HG02884 (cell line): ENCODE data around the gene BLOC1S6.

Experiments used
- ATAC-seq: cut with Tn5 transposase; IDR thresholded peaks from one replicate; pipeline ENCODE4 v1.9.1; 2021; ENCODE audit warnings: mild to moderate bottlenecking, moderate library complexity; ENCODE audit not compliant: unreplicated experiment

The BLOC1S6 gene

GRCh38 chr15:45587863-45588170 lies 638 bp downstream of the BLOC1S6 start:
- ATAC-seq: no peak

GRCh38 chr15:45588219-45588875 lies 1.2 kb downstream of the BLOC1S6 start:
- ATAC-seq: no peak

- no peak for ATAC-seq
Observed at GRCh38 chr15:45589256-45589655, 2.1 kb downstream of the BLOC1S6 start.

- ATAC-seq: no peak
Observed at GRCh38 chr15:45594319-45594718, 7.1 kb downstream of the BLOC1S6 start.

- no peak for ATAC-seq
Observed at GRCh38 chr15:45594835-45595530, 7.8 kb downstream of the BLOC1S6 start.

- ATAC-seq: no peak
Observed at GRCh38 chr15:45603881-45604280, 16.7 kb downstream of the BLOC1S6 start.

GRCh38 chr15:45604326-45604725 lies 17.1 kb downstream of the BLOC1S6 start:
- ATAC-seq: no peak

- ATAC-seq: no peak
Observed at GRCh38 chr15:45606413-45606812, 19.2 kb downstream of the BLOC1S6 start.

- no peak for ATAC-seq
Observed at GRCh38 chr15:45606841-45607240, 19.7 kb downstream of the BLOC1S6 start.

GRCh38 chr15:45611305-45611704 lies 24.1 kb downstream of the BLOC1S6 start:
- no peak for ATAC-seq

GRCh38 chr15:45612790-45613415 lies 25.7 kb downstream of the BLOC1S6 start:
- no peak for ATAC-seq

GRCh38 chr15:45616901-45617323 lies 29.7 kb downstream of the BLOC1S6 start:
- no peak for ATAC-seq

- no peak for ATAC-seq
Observed at GRCh38 chr15:45618813-45619212, 31.6 kb downstream of the BLOC1S6 start.

GRCh38 chr15:45628136-45628535 lies 41.0 kb downstream of the BLOC1S6 start:
- ATAC-seq: no peak

- ATAC-seq: no peak
Observed at GRCh38 chr15:45630917-45631691, 43.9 kb downstream of the BLOC1S6 start.

- no peak for ATAC-seq
Observed at GRCh38 chr15:45631776-45632175, 44.6 kb downstream of the BLOC1S6 start.

GRCh38 chr15:45634432-45635190 lies 47.4 kb downstream of the BLOC1S6 start, which contains the start of gene SQOR:
SQOR (plus strand) TSS chr15:45635029; CDS start chr15:45658924, 23,895 bp downstream.
- ATAC-seq: peak; percentile 58

GRCh38 chr15:45635191-45635638 lies 48.0 kb downstream of the BLOC1S6 start:
- ATAC-seq: peak; percentile 37

GRCh38 chr15:45635763-45636292 lies 48.6 kb downstream of the BLOC1S6 start:
- no peak for ATAC-seq

- peak; percentile 0 for ATAC-seq
Observed at GRCh38 chr15:45637141-45637540, 50.0 kb downstream of the BLOC1S6 start.
